Measurements from ENCODE around the gene CBL. TPM values are rescaled to one million over a fixed set of nuclear protein-coding genes. Genes with fewer than 3 reads are reported as not detected.

CBL gene
- 7.1 and 8.2 TPM in 2 replicates for total RNA-seq

GRCh38 chr11:119205574-119206510 lies at the start of gene CBL:
TSS of gene CBL (plus strand) at chr11:119206339. CDS start at chr11:119206418, 79 bp downstream.

GRCh38 chr11:119168471-119169281 lies 37.5 kb upstream of the CBL start, which contains the start of gene NLRX1:
TSS of gene NLRX1 (plus strand) at chr11:119168725. CDS start at chr11:119171404, 2,679 bp downstream.

GRCh38 chr11:119316729-119317591 lies 110.8 kb downstream of the CBL start, which contains the start of gene MCAM:
TSS of gene MCAM (minus strand) at chr11:119317130. CDS start at chr11:119317101, 29 bp downstream.

GRCh38 chr11:119334174-119334930 lies 128.2 kb downstream of the CBL start, which contains the start of gene RNF26:
TSS of gene RNF26 (plus strand) at chr11:119334527. CDS start at chr11:119335123, 596 bp downstream.

GRCh38 chr11:119340335-119341221 lies 134.4 kb downstream of the CBL start, which contains the start of gene C1QTNF5:
TSS of gene C1QTNF5 (minus strand) at chr11:119340883. CDS start at chr11:119340397, 486 bp downstream.

GRCh38 chr11:119346605-119347004 lies 140.5 kb downstream of the CBL start, which contains the start of gene MFRP:
TSS of gene MFRP (minus strand) at chr11:119346705. CDS start at chr11:119346513, 192 bp downstream.

Other genes with a start within 250 kb of the CBL start
- gene FOXR1, start 234.6 kb upstream of the CBL start, total RNA-seq = not detected in 2 replicates
- 7.1 and 7.9 TPM in 2 replicates for gene CENATAC, start 208.2 kb upstream of the CBL start, total RNA-seq
- 1,361 and 1,484 TPM in 2 replicates for gene RPS25, start 188.0 kb upstream of the CBL start, total RNA-seq
- gene TRAPPC4, start 187.6 kb upstream of the CBL start, total RNA-seq = 82.4 and 102 TPM in 2 replicates
- gene SLC37A4, start 175.5 kb upstream of the CBL start, total RNA-seq = 20.8 and 24.1 TPM in 2 replicates
- 70.6 and 75.7 TPM in 2 replicates for gene HYOU1, start 149.1 kb upstream of the CBL start, total RNA-seq
- gene VPS11, start 138.5 kb upstream of the CBL start, total RNA-seq = 24.2 and 26.5 TPM in 2 replicates
- gene HMBS, start 121.5 kb upstream of the CBL start, total RNA-seq = 26.2 and 35.4 TPM in 2 replicates
- gene DPAGT1, start 104.5 kb upstream of the CBL start, total RNA-seq = 34.1 and 40.0 TPM in 2 replicates
- 6.1 and 7.9 TPM in 2 replicates for gene C2CD2L, start 99.0 kb upstream of the CBL start, total RNA-seq
- 11.8 and 12.0 TPM in 2 replicates for gene HINFP, start 84.8 kb upstream of the CBL start, total RNA-seq
- gene ABCG4, start 57.3 kb upstream of the CBL start, total RNA-seq = 0.15 and 0.34 TPM in 2 replicates
- gene NLRX1, start 37.6 kb upstream of the CBL start, total RNA-seq = 13.5 and 15.1 TPM in 2 replicates
- not detected in 2 replicates for gene NHERF4, start 20.9 kb upstream of the CBL start, total RNA-seq
- 177 and 195 TPM in 2 replicates for gene MCAM, start 110.8 kb downstream of the CBL start, total RNA-seq
- gene RNF26, start 128.2 kb downstream of the CBL start, total RNA-seq = 16.0 and 16.6 TPM in 2 replicates
- gene C1QTNF5, start 134.5 kb downstream of the CBL start, total RNA-seq = 7.1 and 7.6 TPM in 2 replicates
- not detected in 2 replicates for gene MFRP, start 140.4 kb downstream of the CBL start, total RNA-seq
- 0.15 and 0.84 TPM in 2 replicates for gene USP2, start 175.4 kb downstream of the CBL start, total RNA-seq
- gene THY1, start 216.8 kb downstream of the CBL start, total RNA-seq = 64.8 and 72.6 TPM in 2 replicates

Data from bronchus fibroblast of lung (primary cell).